Parathyroid adenoma (tissue), 2 donors: ENCODE results near the gene BRSK1.

Experiments used
- H2AFZ ChIP-seq: fragments of 300-600 bp; sonication (generic); one replicate; pipeline ENCODE4 v1.7.0; 2017; ENCODE audit warnings: antibody characterized with exemption, mild to moderate bottlenecking
- H3K27ac ChIP-seq: fragments of 300-600 bp; sonication (generic); one replicate; pipeline ENCODE4 v1.7.0; 2017
- H3K27me3 ChIP-seq: fragments of 300-600 bp; sonication (generic); one replicate; pipeline ENCODE4 v1.7.0; 2017; ENCODE audit warnings: low read length; ENCODE audit not compliant: control insufficient read depth, insufficient read depth
- H3K36me3 ChIP-seq: fragments of 300-600 bp; sonication (generic); one replicate; pipeline ENCODE4 v1.7.0; 2017; ENCODE audit warnings: low read length; ENCODE audit not compliant: control insufficient read depth, insufficient read depth
- H3K4me1 ChIP-seq: fragments of 300-600 bp; sonication (generic); one replicate; pipeline ENCODE4 v1.7.0; 2017; ENCODE audit warnings: control low read depth
- H3K4me2 ChIP-seq: fragments of 300-600 bp; sonication (generic); one replicate; pipeline ENCODE4 v1.7.0; 2017; ENCODE audit warnings: low read length
- H3K4me3 ChIP-seq: fragments of 300-600 bp; sonication (generic); one replicate; pipeline ENCODE4 v1.7.0; 2017; ENCODE audit warnings: low read depth, low read length
- H3K79me2 ChIP-seq: fragments of 300-600 bp; sonication (generic); one replicate; pipeline ENCODE4 v1.7.0; 2017; ENCODE audit warnings: control low read depth
- H3K9ac ChIP-seq: fragments of 300-600 bp; sonication (generic); one replicate; pipeline ENCODE4 v1.7.0; 2017; ENCODE audit warnings: mild to moderate bottlenecking
- H3K9me3 ChIP-seq: fragments of 300-600 bp; sonication (generic); one replicate; pipeline ENCODE4 v1.7.0; 2017; ENCODE audit warnings: low read length; ENCODE audit not compliant: control insufficient read depth
- CTCF ChIP-seq: fragments of 300-600 bp; sonication (generic); IDR thresholded peaks from one replicate; pipeline ENCODE4 v1.7.0; 2017; ENCODE audit warnings: antibody characterized with exemption, mild to moderate bottlenecking
- donor health status: primary hyperparathyroidism.

The BRSK1 gene

GRCh38 chr19:55265723-55266386 is 17.9 kb upstream of the BRSK1 start:
- Histone ChIP-seq H2AFZ (no peak overlapping the region), H3K27ac (no peak overlapping the region), H3K9ac (no peak overlapping the region), H3K9me3 (no peaks in the 10 kb centered on the region), H3K4me2 (no peak overlapping the region), H3K4me3 (no peak overlapping the region), H3K27me3 (no peaks in the 10 kb centered on the region), H3K79me2 (peaks cover 8% of the 10 kb centered on the region), H3K4me1 (no peaks in the 10 kb centered on the region), H3K36me3 (no peaks in the 10 kb centered on the region)
- no peak for TF ChIP-seq CTCF

DNA sequence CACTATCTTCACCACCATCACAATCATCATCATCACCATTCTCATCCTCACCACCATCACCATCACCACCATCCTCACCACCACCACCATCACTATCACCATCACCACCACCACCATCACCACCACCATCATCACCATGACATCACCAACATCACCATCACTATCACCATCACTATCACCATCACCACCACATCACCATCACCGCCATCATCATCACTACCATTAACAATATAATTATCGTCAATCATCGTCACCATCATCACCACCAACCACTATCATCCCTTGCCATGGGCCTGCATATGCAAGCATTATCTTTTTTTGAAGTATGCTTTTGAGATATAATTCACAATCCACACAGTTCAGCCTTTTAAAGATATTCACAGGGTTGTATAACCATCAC is 17.4 kb upstream of the BRSK1 start:
- no peak overlapping the region for H3K9ac ChIP-seq
- no peaks in the 10 kb centered on the region for H3K36me3 ChIP-seq
- peaks cover 10% of the 10 kb centered on the region for H3K79me2 ChIP-seq
- no peaks in the 10 kb centered on the region for H3K9me3 ChIP-seq
- no peak overlapping the region for H2AFZ ChIP-seq
- no peak overlapping the region for H3K4me2 ChIP-seq
- H3K27ac ChIP-seq = no peak overlapping the region
- H3K4me3 ChIP-seq = no peak overlapping the region
- no peak for TF ChIP-seq CTCF
- no peaks in the 10 kb centered on the region for H3K4me1 ChIP-seq
- H3K27me3 ChIP-seq = no peaks in the 10 kb centered on the region

GRCh38 chr19:55266840-55267239 is 17.0 kb upstream of the BRSK1 start:
- no peak for TF ChIP-seq CTCF
- H3K4me3 ChIP-seq = no peak overlapping the region
- no peaks in the 10 kb centered on the region for H3K36me3 ChIP-seq
- no peaks in the 10 kb centered on the region for H3K27me3 ChIP-seq
- H3K4me2 ChIP-seq = no peak overlapping the region
- no peak overlapping the region for H3K27ac ChIP-seq
- no peaks in the 10 kb centered on the region for H3K4me1 ChIP-seq
- no peaks in the 10 kb centered on the region for H3K9me3 ChIP-seq
- no peak overlapping the region for H3K9ac ChIP-seq
- H2AFZ ChIP-seq = no peak overlapping the region
- H3K79me2 ChIP-seq = peaks cover 14% of the 10 kb centered on the region

- Histone ChIP-seq H3K4me1 (no peaks in the 10 kb centered on the region), H3K27ac (no peak overlapping the region), H3K79me2 (peaks cover 17% of the 10 kb centered on the region), H2AFZ (no peak overlapping the region), H3K4me3 (no peak overlapping the region), H3K4me2 (no peak overlapping the region), H3K36me3 (no peaks in the 10 kb centered on the region), H3K9ac (no peak overlapping the region), H3K9me3 (no peaks in the 10 kb centered on the region), H3K27me3 (no peaks in the 10 kb centered on the region)
- no peak for TF ChIP-seq CTCF
Measured at GRCh38 chr19:55269299-55269698, 14.5 kb upstream of the BRSK1 start.
